ENCODE data around the gene COPG1.
"Not testable (repeated sequence)": the region's sequence is repeated elsewhere in the genome, so short reads cannot be mapped to it uniquely, and the experiment has no call there.

The COPG1 gene

GRCh38 chr3:129245641-129246306, 3.6 kb upstream of the COPG1 start:
- peak; percentile 51 for DNase-seq

- no peak for DNase-seq
These were observed 2.8 kb upstream of the COPG1 start for GRCh38 chr3:129246636-129247035.

- DNase-seq: no peak
These were observed 973 bp upstream of the COPG1 start for GRCh38 chr3:129248286-129248979.

GRCh38 chr3:129252748-129253147, 3.3 kb downstream of the COPG1 start:
- DNase-seq: no peak

GRCh38 chr3:129254536-129255230, 5.3 kb downstream of the COPG1 start:
- no peak for DNase-seq

GRCh38 chr3:129256270-129256669, 6.9 kb downstream of the COPG1 start:
- no peak for DNase-seq

GRCh38 chr3:129257609-129258008, 8.2 kb downstream of the COPG1 start:
- DNase-seq: no peak

- DNase-seq: no peak
These were observed 10.4 kb downstream of the COPG1 start for GRCh38 chr3:129259612-129260477.

- no peak for DNase-seq
These were observed 11.2 kb downstream of the COPG1 start for GRCh38 chr3:129260606-129261005.

- DNase-seq: no peak
These were observed 12.5 kb downstream of the COPG1 start for GRCh38 chr3:129261894-129262293.

GRCh38 chr3:129263161-129263910, 13.9 kb downstream of the COPG1 start:
- no peak for DNase-seq

GRCh38 chr3:129264994-129265393, 15.6 kb downstream of the COPG1 start:
- not testable (repeated sequence) for DNase-seq

- no peak for DNase-seq
These were observed 17.2 kb downstream of the COPG1 start for GRCh38 chr3:129266651-129267050.

GRCh38 chr3:129268396-129268795, 19.0 kb downstream of the COPG1 start:
- no peak for DNase-seq

GRCh38 chr3:129271674-129272073, 22.3 kb downstream of the COPG1 start:
- no peak for DNase-seq

- DNase-seq: no peak
These were observed 27.0 kb downstream of the COPG1 start for GRCh38 chr3:129276385-129276784.

- no peak for DNase-seq
These were observed 28.4 kb downstream of the COPG1 start for GRCh38 chr3:129277829-129278271.

- DNase-seq: peak; percentile 89
These were observed 29.1 kb downstream of the COPG1 start, which contains the start of gene HMCES for GRCh38 chr3:129278439-129278965. HMCES (plus strand) TSS chr3:129278870; CDS start chr3:129279733, 863 bp downstream.

- DNase-seq: peak; percentile 31
These were observed 29.8 kb downstream of the COPG1 start for GRCh38 chr3:129278966-129279906.

- DNase-seq: no peak
These were observed 30.8 kb downstream of the COPG1 start for GRCh38 chr3:129280183-129280582.

- no peak for DNase-seq
These were observed 32.3 kb downstream of the COPG1 start for GRCh38 chr3:129281726-129282125.

All from activated CD4-positive, alpha-beta T cell treated with anti-CD3 and anti-CD28 coated beads for 1 hour (primary cell).